GM19452 (cell line): ENCODE data around the gene TAF1B.

Experiments used
- ATAC-seq: cut with Tn5 transposase; IDR thresholded peaks from one replicate; pipeline ENCODE4 v1.9.1; 2021; ENCODE audit not compliant: unreplicated experiment

TAF1B gene

DNA sequence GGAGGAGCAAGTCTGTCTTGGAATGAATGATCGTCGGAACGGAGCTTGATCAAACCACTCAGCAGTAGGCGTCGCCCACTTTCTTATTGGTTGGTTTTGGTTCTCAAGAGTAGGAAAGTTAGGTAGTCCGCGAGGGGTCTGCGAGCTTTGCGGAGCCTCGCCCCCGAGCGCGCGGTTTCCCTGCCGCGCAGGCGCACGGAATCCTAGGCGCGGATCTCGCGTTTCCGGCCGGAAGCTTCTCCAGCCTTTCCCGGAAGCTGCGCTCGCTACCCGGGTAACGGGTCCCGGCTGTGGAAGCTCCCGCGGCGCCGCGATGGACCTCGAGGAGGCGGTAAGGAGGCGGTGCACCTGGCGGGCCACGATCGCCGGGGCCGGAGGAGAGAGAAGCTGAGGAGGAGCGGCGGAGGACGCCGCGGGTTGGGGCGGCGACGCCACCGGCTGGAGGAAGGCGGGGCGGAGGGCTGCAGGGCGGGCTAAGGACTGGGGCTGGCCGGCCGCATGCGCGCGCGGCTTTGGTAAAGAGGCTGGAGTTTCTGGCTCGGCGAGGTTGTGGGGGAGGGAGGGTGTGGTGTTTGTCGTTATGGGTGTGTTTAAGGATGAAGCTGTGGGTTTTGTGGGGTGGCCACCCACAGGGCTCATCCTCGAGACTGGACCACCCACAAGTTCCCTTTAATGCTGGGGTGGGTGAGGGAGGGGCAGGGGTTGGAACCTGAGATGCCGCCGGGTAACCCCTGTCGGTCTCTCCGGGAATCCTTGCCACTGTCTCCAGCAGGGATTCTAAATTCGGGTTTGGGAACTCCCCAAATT is at the start of gene TAF1B:
Gene TAF1B, plus strand, starts transcription at position 246 of the 807 bp plus-strand sequence. Its CDS starts 68 bp downstream, at position 314.
- ATAC-seq = peak; percentile 80

DNA sequence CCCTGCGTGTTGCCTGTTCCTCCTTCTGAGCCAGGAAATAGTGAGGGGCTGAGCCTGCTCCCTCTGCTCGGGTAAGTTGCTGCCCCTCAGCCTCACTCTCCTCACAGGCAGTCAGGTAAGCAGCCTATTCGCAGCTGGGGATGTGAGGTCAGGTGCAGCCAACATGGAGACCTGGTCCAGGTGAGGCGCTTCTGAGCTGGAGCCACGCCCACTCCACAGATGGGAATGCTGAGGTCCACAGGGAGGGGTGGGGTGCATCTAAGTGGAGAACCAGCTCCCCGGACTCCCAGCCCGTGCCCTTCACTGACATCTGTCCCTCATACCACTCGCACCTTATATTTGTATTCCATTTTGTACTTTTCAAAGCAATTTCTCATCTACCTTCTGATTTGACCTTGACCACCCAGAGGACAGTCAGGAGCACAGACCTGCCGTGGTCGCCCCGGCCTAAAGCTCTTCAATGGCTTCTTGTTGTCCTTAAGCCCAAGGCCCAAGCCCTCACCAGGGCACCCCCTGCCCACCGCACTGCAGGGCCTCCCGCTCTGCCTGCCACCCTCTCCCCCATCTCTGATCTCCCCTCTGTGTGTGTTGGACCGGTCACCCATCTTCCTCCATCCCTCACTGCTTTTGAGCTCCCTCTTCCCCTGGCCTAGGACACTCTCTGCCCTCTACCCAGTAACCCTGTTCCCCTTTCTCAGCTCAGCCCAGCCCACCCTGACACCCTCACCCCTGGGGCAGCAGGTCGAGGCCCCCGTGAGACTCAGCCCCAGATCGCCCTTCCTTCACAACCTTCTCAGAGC is 49.2 kb upstream of the TAF1B start:
- no peak for ATAC-seq

DNA sequence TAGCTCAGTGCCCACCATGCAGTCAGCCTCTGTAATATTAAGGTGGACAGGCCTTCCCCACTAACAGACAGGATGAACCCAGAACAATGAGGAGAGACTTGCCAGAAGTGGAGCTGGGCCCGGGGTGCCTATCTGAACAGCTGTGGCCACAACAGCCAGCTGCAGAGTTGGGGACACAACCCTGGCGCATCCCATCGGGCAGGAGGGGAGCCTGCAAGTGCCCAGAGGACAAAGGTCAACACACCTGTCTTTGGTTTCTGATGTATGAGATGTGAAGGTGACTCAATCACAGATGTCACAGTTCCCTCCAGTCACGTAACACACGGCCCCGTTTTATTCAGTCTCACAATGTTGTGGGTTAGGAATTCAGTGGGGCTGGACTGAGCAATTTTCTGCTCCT is 48.2 kb upstream of the TAF1B start:
- no peak for ATAC-seq

DNA sequence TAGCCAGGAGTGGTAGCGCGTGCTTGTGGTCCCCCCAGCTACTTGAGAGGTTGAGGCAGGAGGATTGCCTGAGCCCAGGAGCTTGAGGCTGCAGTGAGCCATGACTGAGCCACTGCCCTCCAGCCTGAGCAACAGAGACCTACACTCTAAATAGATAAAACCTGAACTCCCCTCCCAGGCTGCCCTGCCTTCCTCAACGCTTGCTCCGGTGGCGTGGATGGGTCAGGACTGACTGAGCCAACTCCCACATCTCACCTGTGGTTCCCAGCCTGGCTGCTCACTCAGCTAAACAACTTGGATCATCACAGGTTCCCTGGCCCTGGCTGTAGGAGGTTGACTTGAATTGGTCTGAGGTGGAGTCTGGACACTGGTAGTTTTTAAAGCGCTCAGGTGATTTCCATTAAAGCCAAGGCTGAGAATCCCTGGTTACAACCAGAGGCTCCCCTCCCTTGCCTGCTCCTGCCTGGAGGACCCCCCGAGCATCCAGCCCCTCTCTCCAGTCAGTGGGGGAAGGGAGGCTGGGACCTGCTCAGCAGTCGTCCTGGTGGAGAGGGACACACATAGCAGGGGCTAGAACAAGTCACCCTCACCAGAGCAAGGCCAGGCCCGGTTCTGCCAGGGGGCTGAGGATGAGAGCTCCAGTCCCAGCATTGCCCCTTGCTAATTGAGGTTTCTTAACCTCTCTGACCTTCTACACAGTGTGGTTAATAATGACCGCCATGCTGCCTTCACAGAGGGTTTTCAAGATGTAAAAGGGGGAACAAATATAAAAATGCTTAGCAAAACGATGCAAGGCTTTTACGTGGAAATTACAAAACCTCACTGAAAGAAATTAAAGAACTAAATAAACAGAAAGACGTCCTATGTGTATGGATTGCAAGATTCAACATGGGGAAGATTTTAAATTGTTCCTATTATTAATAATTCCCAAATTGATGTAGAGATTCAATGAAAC is 46.9 kb upstream of the TAF1B start:
- ATAC-seq = no peak

DNA sequence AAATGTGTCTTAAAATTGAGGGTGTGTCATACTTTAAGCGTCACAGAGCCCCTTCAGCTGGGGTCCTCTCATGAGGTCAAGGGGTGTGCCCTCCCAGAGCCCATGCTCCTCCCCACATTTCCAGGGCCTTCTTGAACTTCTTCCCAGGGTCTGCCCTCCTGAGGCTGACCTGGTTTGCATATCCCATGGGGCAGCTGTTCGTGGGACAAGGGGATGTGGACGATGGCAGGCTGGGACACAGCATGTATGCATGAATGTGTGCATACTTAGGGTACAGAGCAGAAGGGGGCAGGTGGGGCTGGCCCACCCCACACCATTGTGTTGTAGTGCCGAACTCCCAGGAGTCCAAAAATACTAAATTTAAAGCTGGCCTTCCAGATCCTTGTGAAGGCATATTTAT is 46.2 kb upstream of the TAF1B start:
- ATAC-seq = no peak

DNA sequence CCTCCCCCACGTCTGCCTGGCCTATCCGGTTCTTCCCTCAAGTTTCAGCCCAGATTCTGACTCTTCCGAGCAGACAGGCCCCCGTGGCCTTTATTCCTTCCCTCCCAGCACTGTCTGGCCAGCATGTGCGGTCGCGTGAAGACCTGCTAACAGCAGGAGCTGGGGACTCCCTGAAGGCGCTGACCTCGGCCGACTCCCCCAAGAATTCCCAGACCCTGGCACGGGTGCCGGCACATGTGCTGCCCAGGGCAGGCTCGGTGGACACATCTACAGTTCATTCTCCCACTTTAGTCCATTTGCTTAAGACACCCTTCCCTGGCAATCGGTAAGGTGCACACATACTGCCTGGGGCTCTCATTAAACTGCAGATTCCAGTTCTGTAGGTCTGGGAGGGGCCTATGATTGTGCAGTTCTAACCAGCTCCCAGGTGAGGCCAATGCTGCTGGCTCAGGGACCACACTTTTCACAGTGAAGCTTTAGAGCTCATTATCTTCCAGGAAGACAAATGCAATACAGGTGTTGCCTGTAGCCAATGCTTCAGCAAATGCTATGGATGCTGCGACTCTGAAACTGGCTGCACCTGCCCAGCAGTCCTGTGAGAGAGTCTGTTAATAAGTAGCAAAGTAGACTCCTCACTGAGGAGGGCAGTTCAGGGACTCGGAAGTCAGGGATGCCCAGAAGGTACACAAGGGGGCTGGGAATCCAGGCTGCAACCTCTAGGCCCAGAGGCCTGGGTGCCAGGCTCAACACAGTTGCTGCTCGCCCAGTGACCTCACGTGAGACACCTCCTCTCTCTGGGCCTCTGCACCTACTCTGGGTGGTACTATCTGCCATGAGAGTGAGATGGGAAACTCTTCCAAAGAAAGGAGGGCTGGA is 45.4 kb upstream of the TAF1B start:
- no peak for ATAC-seq

DNA sequence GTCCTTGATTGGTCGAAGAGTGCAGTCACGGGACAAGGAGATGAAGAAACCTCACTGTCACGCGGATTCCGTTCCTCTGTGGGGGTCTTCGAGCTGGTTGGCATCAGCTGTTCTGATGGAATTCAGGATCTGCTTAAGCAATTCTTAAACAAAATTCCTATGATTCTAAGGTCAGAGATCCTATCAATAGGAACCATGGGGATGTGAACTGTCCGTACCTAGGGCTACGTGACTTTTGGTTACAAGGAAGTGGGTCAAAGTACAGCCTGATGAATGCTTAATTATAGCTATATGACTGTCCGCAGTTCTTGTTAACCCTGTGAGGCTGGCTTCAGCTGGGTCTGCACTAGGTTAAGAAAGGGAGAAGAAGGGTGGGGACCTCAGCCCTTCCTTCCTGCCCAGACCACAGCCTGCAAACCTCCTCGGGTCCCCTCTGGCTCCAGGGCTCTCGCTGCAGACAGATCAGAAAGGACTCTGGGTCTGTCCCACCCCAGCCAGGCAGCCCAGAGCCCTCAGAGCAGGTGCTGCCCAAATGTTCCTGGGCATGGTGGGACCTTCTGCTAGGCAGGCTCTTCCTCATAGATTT is 44.2 kb upstream of the TAF1B start:
- peak; percentile 33 for ATAC-seq

DNA sequence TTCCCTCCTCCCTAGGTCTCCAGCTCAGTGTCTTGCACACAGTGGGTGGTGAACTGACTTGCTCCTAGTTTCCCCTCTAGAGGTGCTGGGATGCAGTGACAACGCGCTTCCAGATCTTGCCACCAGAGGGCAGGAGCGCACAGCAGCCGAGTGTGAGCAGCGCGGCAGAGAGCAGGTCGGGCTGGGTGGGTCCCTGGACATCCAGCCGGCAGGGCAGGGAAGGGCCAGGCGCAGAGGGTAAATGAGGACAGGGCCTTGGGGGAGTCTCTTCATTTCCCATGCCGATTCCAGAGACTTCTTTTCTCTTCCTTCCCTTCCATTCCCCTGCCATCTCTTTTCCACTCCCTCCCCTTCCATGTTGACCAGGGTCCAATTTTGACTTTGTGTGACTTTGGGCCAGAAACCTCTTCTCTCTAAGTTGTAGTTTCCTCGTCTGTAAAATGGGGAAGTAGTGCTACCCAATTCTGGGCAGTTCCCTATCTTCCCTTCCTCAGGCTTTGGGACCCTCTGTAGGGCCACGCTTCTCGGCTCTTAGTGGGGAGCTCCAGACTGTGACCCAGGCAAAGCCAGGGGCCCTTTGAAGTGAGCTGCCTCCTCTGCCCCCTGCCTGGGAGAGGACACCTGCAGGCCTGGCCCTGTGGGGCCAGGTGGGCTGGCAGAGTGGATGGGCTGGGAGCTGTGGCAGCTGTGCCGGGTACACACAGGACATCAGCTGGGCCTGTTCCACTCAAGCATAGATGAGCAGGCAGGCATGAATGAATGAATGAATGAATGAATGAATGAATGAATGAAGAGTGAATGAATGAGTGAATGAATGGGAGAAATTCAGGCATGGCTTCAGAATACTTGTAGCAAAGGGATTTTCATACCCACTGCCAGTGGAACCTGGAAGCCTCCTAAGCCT is 43.3 kb upstream of the TAF1B start:
- peak; percentile 85 for ATAC-seq

DNA sequence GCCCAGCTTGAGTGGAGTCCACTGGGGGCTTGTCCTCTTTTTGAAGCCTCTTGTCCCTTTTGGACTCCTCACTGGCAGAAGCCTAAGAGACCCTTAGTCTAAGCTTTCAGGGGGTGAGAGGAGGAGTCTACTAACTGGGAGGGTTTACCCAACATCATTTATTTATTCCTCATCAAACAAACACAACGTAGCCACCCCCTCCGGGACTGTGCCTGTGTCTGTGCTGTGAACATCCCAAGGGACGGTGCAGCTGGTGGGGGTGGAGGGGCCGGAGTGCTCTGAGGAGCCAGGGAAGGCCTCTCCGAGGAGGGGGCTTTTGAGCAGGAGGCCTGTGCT is 42.7 kb upstream of the TAF1B start:
- no peak for ATAC-seq

DNA sequence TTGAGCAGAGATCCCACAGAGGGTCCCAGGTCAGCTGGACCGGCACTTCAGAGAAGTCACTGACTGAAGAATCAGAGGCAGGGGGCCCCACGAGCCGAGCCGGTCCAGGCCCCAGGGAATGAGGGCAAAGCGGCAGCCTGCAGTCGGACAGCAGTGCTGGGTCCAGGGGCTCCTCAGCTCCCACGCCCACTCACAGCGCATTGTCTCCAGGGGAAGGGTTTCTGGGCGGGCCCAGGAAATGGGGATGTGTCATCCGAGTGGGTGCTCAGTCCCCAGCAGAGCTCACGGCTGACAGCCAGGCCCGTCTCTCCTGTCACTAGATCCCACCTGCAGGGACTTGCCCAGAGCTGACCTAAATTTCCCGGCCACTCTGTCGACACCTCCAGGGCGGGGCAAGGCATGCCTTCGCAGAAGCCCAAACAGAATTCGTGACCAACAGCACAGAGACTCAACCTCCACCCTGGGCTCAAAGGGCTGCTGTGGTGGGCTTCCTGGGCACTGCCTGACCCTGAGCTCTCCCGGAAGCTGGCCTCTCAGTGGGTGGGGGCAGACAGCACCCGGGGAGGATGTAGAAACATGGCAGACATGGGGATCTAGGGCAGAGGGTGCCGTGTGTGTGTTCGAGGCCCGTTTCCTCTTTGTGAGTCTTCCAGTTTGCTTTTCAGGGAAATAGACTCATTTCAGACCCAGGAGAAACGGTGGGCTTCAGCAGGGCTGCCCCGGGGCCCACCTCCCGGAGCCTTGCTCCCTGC is 42.1 kb upstream of the TAF1B start:
- no peak for ATAC-seq

DNA sequence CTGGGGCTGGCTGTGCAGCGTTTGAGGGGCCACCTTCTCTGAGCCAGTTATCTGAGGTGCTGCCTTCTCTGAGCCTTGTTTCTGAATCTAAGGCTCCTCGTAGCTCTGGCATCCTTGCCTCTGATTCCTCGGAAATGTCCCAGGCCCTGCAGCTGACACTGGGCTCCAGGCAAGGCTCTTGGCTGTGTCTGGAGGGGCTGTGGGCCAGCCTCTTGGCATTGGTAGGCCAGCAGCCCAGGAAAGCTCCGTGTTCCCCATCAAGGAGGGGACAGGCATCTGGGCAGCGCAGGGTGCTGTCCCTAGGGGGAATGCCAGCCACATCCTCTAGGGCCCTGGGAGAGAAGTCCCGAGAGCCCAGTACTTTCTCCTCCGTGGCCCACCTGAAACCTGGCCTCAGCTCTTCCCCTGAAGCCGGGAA is 40.7 kb upstream of the TAF1B start:
- no peak for ATAC-seq

DNA sequence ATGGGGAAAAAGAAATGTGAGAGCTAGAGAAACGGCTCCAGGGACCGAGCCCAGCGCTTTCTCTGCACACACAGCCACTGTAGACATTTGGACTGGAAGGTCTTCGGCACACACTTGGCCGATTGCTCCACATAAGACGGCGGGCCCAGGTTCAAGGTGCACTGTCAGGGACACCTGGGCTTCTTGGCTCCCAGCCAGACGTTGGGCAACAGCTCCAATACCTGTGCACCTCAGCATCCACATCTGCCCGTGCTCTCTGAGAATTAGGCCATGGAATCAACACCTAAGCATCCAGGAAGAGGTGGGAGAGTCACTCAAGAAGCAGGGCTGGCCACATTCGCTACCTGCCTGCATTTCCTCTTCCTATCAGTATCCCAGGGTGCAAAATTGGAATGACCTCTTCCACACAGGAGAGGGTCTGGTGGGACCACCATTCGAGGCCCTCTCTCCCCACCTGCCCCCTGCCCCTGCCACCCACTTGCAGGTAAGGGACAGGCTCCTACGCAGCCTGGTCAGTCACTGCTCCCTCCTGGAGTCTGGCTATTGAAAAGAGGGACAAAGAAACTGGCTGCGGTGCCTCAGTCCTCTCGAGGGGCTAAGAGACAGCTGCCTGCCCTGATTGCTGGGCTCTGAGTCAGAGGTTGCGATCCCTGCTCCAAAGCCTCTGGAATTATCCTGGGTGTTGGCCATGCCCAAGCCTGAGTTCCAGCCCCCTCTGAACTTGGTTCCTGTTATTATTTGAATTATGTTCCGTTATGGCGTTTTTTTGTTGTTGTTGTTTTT is 40.1 kb upstream of the TAF1B start:
- ATAC-seq = no peak

DNA sequence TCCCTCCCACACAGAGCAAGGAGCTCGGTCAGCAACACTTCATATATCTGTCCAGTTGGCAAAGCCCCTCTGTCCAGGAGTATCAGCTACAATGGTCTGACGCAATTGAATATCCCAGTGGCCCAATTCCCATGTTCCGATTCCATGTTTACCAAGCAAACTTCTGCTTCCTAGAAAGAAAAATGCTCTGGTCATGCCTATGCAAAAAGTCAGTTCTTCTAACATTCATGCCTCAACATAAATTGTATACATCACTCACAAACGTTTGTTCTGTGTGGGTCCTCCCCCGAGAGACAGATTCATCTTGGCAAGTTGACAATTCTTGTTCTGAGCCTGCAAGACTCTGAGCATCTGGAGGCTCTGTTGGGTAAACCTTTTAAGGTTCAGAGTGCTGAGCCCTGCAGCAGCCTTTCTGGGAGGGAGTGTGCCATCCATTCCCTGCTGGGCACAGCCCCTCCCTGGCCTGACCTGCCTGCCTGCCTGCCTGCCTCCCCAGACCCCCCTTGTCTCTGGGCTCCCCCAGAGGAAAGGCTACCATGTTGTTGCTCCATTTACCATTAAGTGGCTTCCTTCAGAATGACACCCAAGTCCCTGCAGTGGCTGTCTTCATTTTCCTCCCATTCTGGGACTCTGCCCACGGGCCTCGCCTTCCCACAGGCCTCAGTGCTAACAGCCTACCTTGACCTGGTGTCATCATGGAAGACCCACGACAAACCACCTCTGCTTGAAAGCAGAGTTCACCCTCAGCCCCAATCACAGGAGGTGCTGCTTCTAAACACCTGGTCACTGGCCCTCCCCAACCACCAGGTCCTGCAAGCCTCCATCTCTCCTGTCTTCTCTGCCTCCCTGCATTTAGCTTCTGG is 37.6 kb upstream of the TAF1B start:
- ATAC-seq = no peak

DNA sequence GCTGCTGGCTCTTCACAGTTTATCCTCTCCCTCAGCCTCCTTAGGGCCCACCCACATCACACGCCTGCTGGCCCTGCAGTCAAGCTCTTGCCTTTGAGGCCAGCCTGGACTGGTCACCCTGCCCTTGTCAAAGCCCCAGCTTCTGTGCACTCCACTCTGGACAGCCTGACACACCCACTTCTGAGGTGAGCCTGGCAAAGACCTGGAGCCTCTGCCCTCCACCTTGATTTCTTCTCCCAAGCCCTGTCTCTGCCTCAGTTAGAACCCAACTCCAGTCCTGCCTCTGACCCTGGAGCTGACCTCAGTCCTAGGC is 37.0 kb upstream of the TAF1B start:
- no peak for ATAC-seq

DNA sequence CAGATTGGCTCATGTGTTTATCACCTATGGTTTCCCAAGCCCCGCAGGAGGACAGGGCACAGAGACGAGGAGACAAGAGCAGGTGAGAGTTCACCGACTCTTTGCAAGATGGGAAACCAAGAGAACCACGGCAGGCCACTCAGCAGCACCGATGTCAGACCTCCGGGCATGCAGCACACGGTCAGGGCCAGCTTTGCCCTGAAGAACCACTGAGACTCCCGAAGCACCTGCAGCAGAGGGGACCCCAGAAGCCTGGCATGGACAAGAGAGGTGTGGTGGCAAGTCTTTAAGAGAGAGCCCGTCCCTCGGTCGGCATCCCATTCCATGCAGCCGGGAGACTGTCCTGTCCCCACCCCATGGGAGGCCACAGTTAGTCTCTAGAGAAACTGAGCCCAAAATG is 36.6 kb upstream of the TAF1B start:
- no peak for ATAC-seq

DNA sequence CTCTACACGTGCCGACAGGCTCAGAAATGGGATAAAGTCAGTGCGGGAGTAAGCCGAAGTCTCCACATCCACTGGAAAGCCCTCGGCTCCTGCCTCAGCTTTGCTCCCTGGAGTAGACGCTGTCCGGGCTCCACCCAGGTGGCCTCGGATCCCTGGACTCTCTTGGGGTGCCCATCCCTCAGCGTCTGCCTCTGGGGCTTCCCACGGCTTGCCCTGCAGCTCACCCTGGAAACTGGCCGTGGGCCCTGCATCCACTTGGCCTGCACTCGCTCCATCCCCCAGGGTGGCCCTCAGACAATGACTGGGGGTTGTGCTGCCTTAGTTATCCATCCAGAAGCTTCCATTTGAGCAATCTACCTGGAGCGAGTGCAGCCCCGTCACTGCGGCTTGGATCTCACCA is 36.2 kb upstream of the TAF1B start:
- no peak for ATAC-seq
